Measurements from ENCODE around the gene OLIG3. TPM values are rescaled to one million over a fixed set of nuclear protein-coding genes. Genes with fewer than 3 reads are reported as not detected.

OLIG3 gene
- total and polyA plus RNA-seq, 2 of the 13 experiments (the other 11 are each of a cell fraction or from before 2014, with no cell fraction given), result not detected

DNA sequence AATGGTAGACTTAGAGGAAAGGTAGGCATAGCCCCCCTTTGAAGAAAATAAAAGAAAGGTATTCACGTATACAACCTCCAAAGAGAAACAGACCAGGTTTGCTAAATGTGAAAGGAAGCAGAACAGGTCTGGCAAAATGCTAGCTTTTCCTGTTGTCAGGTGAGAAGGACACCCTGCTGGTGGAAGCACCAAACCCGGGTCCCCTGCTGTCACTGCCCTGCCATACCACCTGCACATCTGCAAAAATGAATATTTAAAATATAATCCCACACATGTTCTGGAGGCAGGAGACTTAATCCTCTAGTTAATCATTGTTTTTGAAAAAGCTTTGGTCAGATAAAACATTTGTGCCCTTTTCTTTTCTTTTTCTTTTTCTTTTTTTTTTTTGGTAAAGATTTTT lies 48.9 kb upstream of the OLIG3 start:
- Histone ChIP-seq H3K79me2 (ENCODE audit: insufficient read depth, low read length) (no peaks in the 10 kb centered on the region), H3K27ac (ENCODE audit: extremely low read length, insufficient read depth, low read length) (no peak overlapping the region), H3K27me3 (ENCODE audit: control insufficient read depth in 1 of 2, insufficient read depth in 2 of 2, low read length in 2 of 2) (no peaks in the 10 kb centered on the region), H3K9ac (ENCODE audit: insufficient read depth, low read depth, low read length) (no peak overlapping the region), H3K36me3 (replicated peaks in 1 of 2; ENCODE audit: control insufficient read depth in 1 of 2, insufficient read depth in 2 of 2, low read length in 2 of 2) (no peaks in the 10 kb centered on the region), H3K4me3 (replicated peaks in 1 of 3; ENCODE audit: insufficient read depth in 1 of 3, low read depth in 2 of 3, low read length in 3 of 3) (no peak overlapping the region), H3K4me1 (ENCODE audit: insufficient read depth, low read length) (peaks cover 3% of the 10 kb centered on the region), H3K4me2 (ENCODE audit: low read depth, low read length) (no peak overlapping the region), H2AFZ (ENCODE audit: low read length) (no peak overlapping the region), H3K9me3 (ENCODE audit: low read length) (no peaks in the 10 kb centered on the region), H4K20me1 (ENCODE audit: insufficient read depth, low read length) (no peaks in the 10 kb centered on the region)
- no peak for ATAC-seq
- in situ Hi-C loops (cut with HindIII; ENCODE audit: extremely low pct_ligation_motif_present, low pct_unique_long_range_greater_than_20kb), result no loop called here
- TF ChIP-seq ZNF180 (CRISPR knock-in tag; IDR thresholded peaks at IDR 0.05; ENCODE audit: borderline replicate concordance, low read depth) (no peak), CHD2 (IDR thresholded peaks at IDR 0.05; ENCODE audit: low read depth, low read length) (no peak), ZFP62 (CRISPR knock-in tag; IDR thresholded peaks at IDR 0.05) (no peak), HNRNPK (IDR thresholded peaks at IDR 0.05; ENCODE audit: low read depth, low read length, poor library complexity, severe bottlenecking) (no peak), ZNF577 (CRISPR knock-in tag; IDR thresholded peaks at IDR 0.05; ENCODE audit: borderline replicate concordance, low read depth) (no peak), YY1 (IDR thresholded peaks at IDR 0.05; ENCODE audit: insufficient read depth, insufficient replicate concordance, low read depth, low read length) (no peak), ZNF788 (CRISPR knock-in tag; IDR thresholded peaks at IDR 0.05; ENCODE audit: borderline replicate concordance) (no peak), ZNF235 (CRISPR knock-in tag; IDR thresholded peaks at IDR 0.05; ENCODE audit: borderline replicate concordance) (no peak), POLR2AphosphoS2 (IDR thresholded peaks at IDR 0.05; ENCODE audit: low read depth, low read length) (no peak), ZNF614 (CRISPR knock-in tag; IDR thresholded peaks at IDR 0.05; ENCODE audit: borderline replicate concordance) (no peak), MAFK (conservative IDR thresholded peaks at IDR 0.05 in 1 of 2, IDR thresholded peaks at IDR 0.05 in 1 of 2; ENCODE audit: low read length in 2 of 2) (no peak)
- TF ChIP-seq, protein P1, sequence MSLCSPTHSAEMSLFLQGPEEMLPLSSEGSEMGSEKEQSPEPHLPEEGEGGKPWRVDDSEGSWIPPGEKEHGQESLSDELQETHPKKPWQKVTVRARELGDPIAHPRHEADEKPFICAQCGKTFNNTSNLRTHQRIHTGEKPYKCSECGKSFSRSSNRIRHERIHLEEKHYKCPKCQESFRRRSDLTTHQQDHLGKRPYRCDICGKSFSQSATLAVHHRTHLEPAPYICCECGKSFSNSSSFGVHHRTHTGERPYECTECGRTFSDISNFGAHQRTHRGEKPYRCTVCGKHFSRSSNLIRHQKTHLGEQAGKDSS (CRISPR knock-in tag; IDR thresholded peaks at IDR 0.05; ENCODE audit: borderline replicate concordance, low read depth), result no peak
- TF ChIP-seq, protein P2, sequence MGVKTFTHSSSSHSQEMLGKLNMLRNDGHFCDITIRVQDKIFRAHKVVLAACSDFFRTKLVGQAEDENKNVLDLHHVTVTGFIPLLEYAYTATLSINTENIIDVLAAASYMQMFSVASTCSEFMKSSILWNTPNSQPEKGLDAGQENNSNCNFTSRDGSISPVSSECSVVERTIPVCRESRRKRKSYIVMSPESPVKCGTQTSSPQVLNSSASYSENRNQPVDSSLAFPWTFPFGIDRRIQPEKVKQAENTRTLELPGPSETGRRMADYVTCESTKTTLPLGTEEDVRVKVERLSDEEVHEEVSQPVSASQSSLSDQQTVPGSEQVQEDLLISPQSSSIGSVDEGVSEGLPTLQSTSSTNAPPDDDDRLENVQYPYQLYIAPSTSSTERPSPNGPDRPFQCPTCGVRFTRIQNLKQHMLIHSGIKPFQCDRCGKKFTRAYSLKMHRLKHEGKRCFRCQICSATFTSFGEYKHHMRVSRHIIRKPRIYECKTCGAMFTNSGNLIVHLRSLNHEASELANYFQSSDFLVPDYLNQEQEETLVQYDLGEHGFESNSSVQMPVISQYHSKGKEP (CRISPR knock-in tag; IDR thresholded peaks at IDR 0.05), result no peak
- TF ChIP-seq, protein P3, sequence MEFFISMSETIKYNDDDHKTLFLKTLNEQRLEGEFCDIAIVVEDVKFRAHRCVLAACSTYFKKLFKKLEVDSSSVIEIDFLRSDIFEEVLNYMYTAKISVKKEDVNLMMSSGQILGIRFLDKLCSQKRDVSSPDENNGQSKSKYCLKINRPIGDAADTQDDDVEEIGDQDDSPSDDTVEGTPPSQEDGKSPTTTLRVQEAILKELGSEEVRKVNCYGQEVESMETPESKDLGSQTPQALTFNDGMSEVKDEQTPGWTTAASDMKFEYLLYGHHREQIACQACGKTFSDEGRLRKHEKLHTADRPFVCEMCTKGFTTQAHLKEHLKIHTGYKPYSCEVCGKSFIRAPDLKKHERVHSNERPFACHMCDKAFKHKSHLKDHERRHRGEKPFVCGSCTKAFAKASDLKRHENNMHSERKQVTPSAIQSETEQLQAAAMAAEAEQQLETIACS (CRISPR knock-in tag; IDR thresholded peaks at IDR 0.05), result no peak
- 15% methylated on average over 2 of the region's 2 CpGs for WGBS (ENCODE audit: low lambda C conversion rate)
- intact Hi-C loops (cut with micrococcal nuclease; ENCODE audit: unreplicated experiment), result no loop called here
- ChIA-PET POLR2A (no interaction called here), CTCF (ENCODE audit: low intra/inter-chr PET ratio, low total read pairs) (no interaction called here)
- FAIRE-seq, result no peak
- no peak for DNase-seq (ENCODE audit: low spot score)
- no TSS peak for BruUV-seq (replicated peaks)

Data from HepG2 (cell line).